HCT116 (cell line): ENCODE measurements around the gene IL18R1. TPM values are rescaled to one million over a fixed set of nuclear protein-coding genes. Genes with fewer than 3 reads are reported as not detected.

Experiments used
- ATAC-seq: fragments of 200-7000 bp; cut with Tn5 transposase; 2 replicates; pipeline ENCODE4 v1.9.1; 2020; ENCODE audit warnings: mild to moderate bottlenecking, moderate library complexity
- BruUV-seq: library from RNA; stranded (reverse); fragments of 400-500 nt; replicated peaks from 2 replicates; lab custom pipeline; 2021; lab: Mats Ljungman, UMichigan
- CTCF ChIA-PET: fragments of 300-600 bp; sonication (Branson Sonifier 250); formaldehyde crosslinking; loops from one replicate; lab custom pipeline; 2021; ENCODE audit warnings: antibody characterized with exemption; lab: Charles Lee
- POLR2A ChIA-PET: fragments of 300-600, 350-600 bp; sonication (Branson Sonifier 250); formaldehyde crosslinking; loops from one replicate; lab custom pipeline; 2021; ENCODE audit warnings: antibody characterized with exemption; lab: Charles Lee
- RAD21 ChIA-PET, 2 experiments: fragments of 300-600 bp; sonication (Branson Sonifier 250); formaldehyde crosslinking; loops; one replicate each; lab custom pipeline; 2023; ENCODE audit warnings: low total read pairs in 2 of 2; ENCODE audit not compliant: uncharacterized antibody in 2 of 2, unreplicated experiment in 2 of 2, low non-redundant PET in 1 of 2; lab: Charles Lee
- DNase-seq: peaks from one replicate; pipeline ENCODE4 v3.0.0-alpha.2; 2010; ENCODE audit warnings: low read depth, low spot score
- H2AFZ ChIP-seq: fragments of 200-600 bp; shearing (Covaris generic), sonication (generic); 2 replicates; pipeline ENCODE4 v1.6.1; 2017; ENCODE audit warnings: low read depth, mixed run types, mixed read lengths, antibody characterized with exemption, low read length; ENCODE audit not compliant: poor library complexity, severe bottlenecking
- H3K27ac ChIP-seq: 2 replicates; pipeline ENCODE4 v1.5.1; 2012; ENCODE audit warnings: low read depth, low read length
- H3K27me3 ChIP-seq: fragments of 200-600 bp; sonication (generic); 2 replicates; pipeline ENCODE4 v1.6.1; 2016; ENCODE audit warnings: mixed run types, low read length, mixed read lengths; ENCODE audit not compliant: insufficient read depth
- H3K36me3 ChIP-seq, 2 experiments: fragments of 200-500 bp in 1 of 2; fragments of 200-600 bp in 1 of 2; sonication (Bioruptor generic) in 1 of 2; sonication (generic) in 1 of 2; 2 replicates each; pipeline versions ENCODE4 v1.5.1 to v1.6.1; 2014 to 2016; ENCODE audit warnings: low read length in 2 of 2, inconsistent platforms in 1 of 2, mixed read lengths in 1 of 2, mixed run types in 1 of 2; ENCODE audit not compliant: insufficient read depth in 2 of 2, control insufficient read depth in 1 of 2
- H3K4me1 ChIP-seq, 2 experiments: fragments of 200-600 bp in 1 of 2; sonication (generic) in 1 of 2; 2 replicates each; pipeline versions ENCODE4 v1.5.1 to v1.6.1; 2012 to 2017; ENCODE audit warnings: low read length in 2 of 2, inconsistent platforms in 1 of 2, mild to moderate bottlenecking in 1 of 2, mixed read lengths in 1 of 2, mixed run types in 1 of 2, moderate library complexity in 1 of 2; ENCODE audit not compliant: insufficient read depth in 2 of 2, control insufficient read depth in 1 of 2
- H3K4me2 ChIP-seq: fragments of 200-600 bp; sonication (generic); 2 replicates; pipeline ENCODE4 v1.6.1; 2017; ENCODE audit warnings: mixed run types, low read length, mixed read lengths
- H3K4me3 ChIP-seq, 2 experiments: fragments of 200-600 bp in 1 of 2; sonication (generic) in 1 of 2; replicated peaks in 1 of 2; 2 replicates each; pipeline ENCODE4 v1.5.1; 2011 to 2016; ENCODE audit warnings: low read length in 2 of 2, control low read depth in 1 of 2, low read depth in 1 of 2, mild to moderate bottlenecking in 1 of 2, mixed read lengths in 1 of 2, mixed run types in 1 of 2
- H3K79me2 ChIP-seq: fragments of 200-600 bp; sonication (generic); 2 replicates; pipeline ENCODE4 v1.6.1; 2017; ENCODE audit warnings: mild to moderate bottlenecking, mixed run types, low read length, moderate library complexity, mixed read lengths; ENCODE audit not compliant: insufficient read depth
- H3K9ac ChIP-seq: fragments of 200-600 bp; sonication (generic); 2 replicates; pipeline ENCODE4 v1.6.1; 2016; ENCODE audit warnings: low read length, mixed read lengths
- H3K9me2 ChIP-seq: fragments of 200-600 bp; sonication (generic), shearing (Covaris generic); 2 replicates; pipeline ENCODE4 v1.6.1; 2017; ENCODE audit warnings: mixed run types, mild to moderate bottlenecking, moderate library complexity; ENCODE audit not compliant: insufficient read depth
- H3K9me3 ChIP-seq, 2 experiments: fragments of 200-500 bp in 1 of 2; fragments of 200-600 bp in 1 of 2; sonication (Bioruptor generic) in 1 of 2; sonication (generic) in 1 of 2; 2 replicates each; pipeline ENCODE4 v1.6.1; 2014 to 2017; ENCODE audit warnings: low read length in 2 of 2, mixed read lengths in 2 of 2, inconsistent platforms in 1 of 2, low read depth in 1 of 2, mild to moderate bottlenecking in 1 of 2, mixed run types in 1 of 2, moderate library complexity in 1 of 2; ENCODE audit not compliant: control insufficient read depth in 1 of 2, insufficient read depth in 1 of 2
- H4K20me1 ChIP-seq: fragments of 200-600 bp; sonication (generic), shearing (Covaris generic); 2 replicates; pipeline ENCODE4 v1.6.1; 2017; ENCODE audit warnings: mixed run types, mild to moderate bottlenecking, moderate library complexity; ENCODE audit not compliant: insufficient read depth
- CBX3 ChIP-seq: IDR thresholded peaks from 2 replicates; pipeline ENCODE4 v1.6.1; 2012; ENCODE audit warnings: low read depth
- CEBPB ChIP-seq: IDR thresholded peaks from 2 replicates; pipeline ENCODE4 v1.6.1; 2012; ENCODE audit warnings: low read depth
- CTCF ChIP-seq, 3 experiments: fragments of 200-600 bp in 1 of 3; sonication (generic) in 1 of 3; IDR thresholded peaks in 2 of 3; conservative IDR thresholded peaks in 1 of 3; 2 replicates each; pipeline ENCODE4 v1.5.1; 2012 to 2017; ENCODE audit warnings: low read depth in 2 of 3, low read length in 2 of 3, antibody characterized with exemption in 1 of 3, borderline replicate concordance in 1 of 3, control low read depth in 1 of 3, mild to moderate bottlenecking in 1 of 3, mixed read lengths in 1 of 3, mixed run types in 1 of 3, moderate library complexity in 1 of 3; ENCODE audit not compliant: insufficient read depth in 1 of 3
- ELF1 ChIP-seq: IDR thresholded peaks from 2 replicates; pipeline ENCODE4 v1.6.1; 2012; ENCODE audit warnings: low read depth, borderline replicate concordance
- MAX ChIP-seq: IDR thresholded peaks from 2 replicates; pipeline ENCODE4 v1.6.1; 2012
- SIN3A ChIP-seq: IDR thresholded peaks from 2 replicates; pipeline ENCODE4 v1.6.1; 2012; ENCODE audit warnings: low read depth
- SRF ChIP-seq: IDR thresholded peaks from 2 replicates; pipeline ENCODE4 v1.6.1; 2012; ENCODE audit warnings: low read depth
- TCF7L2 ChIP-seq: IDR thresholded peaks from 2 replicates; pipeline ENCODE4 v1.7.0; 2011; ENCODE audit warnings: borderline replicate concordance, inconsistent platforms; ENCODE audit not compliant: insufficient read depth, insufficient read length; ENCODE audit errors: extremely low read depth
- YY1 ChIP-seq: IDR thresholded peaks from 2 replicates; pipeline ENCODE4 v1.6.1; 2011; ENCODE audit warnings: low read length, low read depth, moderate library complexity, mild to moderate bottlenecking; ENCODE audit not compliant: insufficient replicate concordance; ENCODE audit errors: extremely low read depth
- ZBTB33 ChIP-seq: IDR thresholded peaks from 2 replicates; pipeline ENCODE4 v1.6.1; 2011; ENCODE audit warnings: mild to moderate bottlenecking, low read length, moderate library complexity; ENCODE audit not compliant: insufficient replicate concordance; ENCODE audit errors: extremely low read depth
- ZFX ChIP-seq: fragments of 450-650 bp; IDR thresholded peaks from 2 replicates; pipeline ENCODE4 v1.6.1; 2017
- ZNF274 ChIP-seq: fragments of 200-500 bp; sonication (Bioruptor generic); IDR thresholded peaks from 2 replicates; pipeline ENCODE4 v1.6.1; 2014; ENCODE audit warnings: mild to moderate bottlenecking, low read depth, low read length, inconsistent platforms
- intact Hi-C: fragments of 100-400 bp; cut with micrococcal nuclease; formaldehyde crosslinking; loops from 2 replicates; pipeline ENCODE4 v1.10.0; 2022
- total RNA-seq: library from RNA; stranded (reverse); gene quantifications from one replicate; pipeline ENCODE4 v1.2.1, GENCODE V29; 2021; ENCODE audit not compliant: unreplicated experiment

Gene IL18R1
- total RNA-seq, 1 experiment from 2014 or later: 1.5 TPM

GRCh38 chr2:102383722-102384121 lies 28.1 kb downstream of the IL18R1 start:
- TF ChIP-seq CBX3: no peak
- no peak for TF ChIP-seq ELF1
- no peak for TF ChIP-seq CTCF (IDR thresholded peaks at IDR 0.05 in 2 of 3, conservative IDR thresholded peaks at IDR 0.05 in 1 of 3; ENCODE audit: borderline replicate concordance in 1 of 3, insufficient read depth in 1 of 3, low read depth in 2 of 3, low read length in 2 of 3)
- no peak for TF ChIP-seq TCF7L2
- no peak for TF ChIP-seq SRF
- no peak for TF ChIP-seq CEBPB
- TF ChIP-seq ZFX: no peak
- TF ChIP-seq ZBTB33: no peak
- TF ChIP-seq MAX: no peak
- no peak for TF ChIP-seq YY1
- TF ChIP-seq ZNF274: no peak
- TF ChIP-seq SIN3A: no peak
- TF ChIP-seq, all 23 proteins: peak for 0
- Histone ChIP-seq H2AFZ (no peak overlapping the region), H3K9ac (no peak overlapping the region), H3K4me1 (no peaks in the 10 kb centered on the region), H3K27me3 (no peaks in the 10 kb centered on the region), H3K4me2 (no peak overlapping the region), H4K20me1 (no peaks in the 10 kb centered on the region), H3K9me2 (no peaks in the 10 kb centered on the region), H3K9me3 (peaks cover 6 to 8% of the 10 kb centered on the region in 2 experiments; a peak in 1 of 4 replicates), H3K27ac (no peak overlapping the region), H3K79me2 (no peaks in the 10 kb centered on the region), H3K36me3 (no peaks in the 10 kb centered on the region), H3K4me3 (no peak overlapping the region)
- ATAC-seq: no peak
- intact Hi-C loops: no loop called here
- no peak for DNase-seq
- ChIA-PET RAD21 (no interaction called here), POLR2A (no interaction called here), CTCF (no interaction called here)
- BruUV-seq: no TSS peak
